ENCODE measurements around the gene PRMT1. TPM values are rescaled to one million over a fixed set of nuclear protein-coding genes. Genes with fewer than 3 reads are reported as not detected.

PRMT1 gene
- total and polyA plus RNA-seq, 2 donors = 101 to 173 TPM

GRCh38 chr19:49700563-49700962 lies 23.5 kb downstream of the PRMT1 start:
- WGBS = 73% methylated on average over 11 of the region's 11 CpGs
- Histone ChIP-seq H3K27ac (ENCODE audit: low read depth in 1 of 2, low read length in 1 of 2) (no peak overlapping the region), H3K36me3 (ENCODE audit: control insufficient read depth in 2 of 2, insufficient read depth in 2 of 2, low read length in 1 of 2) (no peaks in the 10 kb centered on the region), H3K4me1 (ENCODE audit: control insufficient read depth in 2 of 2, insufficient read depth in 2 of 2, low read length in 2 of 2) (no peaks in the 10 kb centered on the region), H3K27me3 (ENCODE audit: control insufficient read depth in 2 of 2, insufficient read depth in 1 of 2, low read length in 1 of 2) (peaks cover 4 to 15% of the 10 kb centered on the region in 2 donors), H3K4me3 (ENCODE audit: low read length in 2 of 2) (no peak overlapping the region), H3K9me3 (ENCODE audit: control insufficient read depth in 2 of 2, insufficient read depth in 1 of 2, low read length in 1 of 2) (no peaks in the 10 kb centered on the region)
- no peak for DNase-seq (ENCODE audit: low read depth in 6 of 9, low spot score in 9 of 9)

GRCh38 chr19:49701271-49701786 lies 24.3 kb downstream of the PRMT1 start:
- Histone ChIP-seq H3K9me3 (ENCODE audit: control insufficient read depth in 2 of 2, insufficient read depth in 1 of 2, low read length in 1 of 2) (no peaks in the 10 kb centered on the region), H3K36me3 (ENCODE audit: control insufficient read depth in 2 of 2, insufficient read depth in 2 of 2, low read length in 1 of 2) (no peaks in the 10 kb centered on the region), H3K4me1 (ENCODE audit: control insufficient read depth in 2 of 2, insufficient read depth in 2 of 2, low read length in 2 of 2) (no peaks in the 10 kb centered on the region), H3K27ac (ENCODE audit: low read depth in 1 of 2, low read length in 1 of 2) (no peak overlapping the region), H3K27me3 (ENCODE audit: control insufficient read depth in 2 of 2, insufficient read depth in 1 of 2, low read length in 1 of 2) (peaks cover 4 to 15% of the 10 kb centered on the region in 2 donors), H3K4me3 (ENCODE audit: low read length in 2 of 2) (no peak overlapping the region)
- WGBS = 48% methylated on average over 40 of the region's 40 CpGs
- no peak for DNase-seq (ENCODE audit: low read depth in 6 of 9, low spot score in 9 of 9)

GRCh38 chr19:49704888-49705642 lies 28.0 kb downstream of the PRMT1 start:
- Histone ChIP-seq H3K36me3 (ENCODE audit: control insufficient read depth in 2 of 2, insufficient read depth in 2 of 2, low read length in 1 of 2) (no peaks in the 10 kb centered on the region), H3K27ac (ENCODE audit: low read depth in 1 of 2, low read length in 1 of 2) (no peak overlapping the region), H3K4me1 (ENCODE audit: control insufficient read depth in 2 of 2, insufficient read depth in 2 of 2, low read length in 2 of 2) (no peaks in the 10 kb centered on the region), H3K27me3 (ENCODE audit: control insufficient read depth in 2 of 2, insufficient read depth in 1 of 2, low read length in 1 of 2) (peaks cover 4 to 15% of the 10 kb centered on the region in 2 donors), H3K4me3 (ENCODE audit: low read length in 2 of 2) (no peak overlapping the region), H3K9me3 (ENCODE audit: control insufficient read depth in 2 of 2, insufficient read depth in 1 of 2, low read length in 1 of 2) (no peaks in the 10 kb centered on the region)
- DNase-seq (ENCODE audit: low read depth in 6 of 9, low spot score in 9 of 9) = no peak
- WGBS = 91% methylated on average over 22 of the region's 22 CpGs

- no peaks in the 10 kb centered on the region for H3K4me1 ChIP-seq (ENCODE audit: control insufficient read depth in 2 of 2, insufficient read depth in 2 of 2, low read length in 2 of 2)
- peaks cover 4 to 7% of the 10 kb centered on the region in 2 donors for H3K27me3 ChIP-seq (ENCODE audit: control insufficient read depth in 2 of 2, insufficient read depth in 1 of 2, low read length in 1 of 2)
- no peak for DNase-seq (ENCODE audit: low read depth in 6 of 9, low spot score in 9 of 9)
- no peaks in the 10 kb centered on the region for H3K36me3 ChIP-seq (ENCODE audit: control insufficient read depth in 2 of 2, insufficient read depth in 2 of 2, low read length in 1 of 2)
- WGBS = 96% methylated on average over 16 of the region's 16 CpGs
- H3K27ac ChIP-seq (ENCODE audit: low read depth in 1 of 2, low read length in 1 of 2) = no peak overlapping the region
- no peak overlapping the region for H3K4me3 ChIP-seq (ENCODE audit: low read length in 2 of 2)
- no peaks in the 10 kb centered on the region for H3K9me3 ChIP-seq (ENCODE audit: control insufficient read depth in 2 of 2, insufficient read depth in 1 of 2, low read length in 1 of 2)
These were observed 28.8 kb downstream of the PRMT1 start for GRCh38 chr19:49705919-49706318.

GRCh38 chr19:49710372-49710951 lies 33.4 kb downstream of the PRMT1 start:
- H3K27ac ChIP-seq (ENCODE audit: low read depth in 1 of 2, low read length in 1 of 2) = no peak overlapping the region
- no peak for DNase-seq (ENCODE audit: low read depth in 6 of 9, low spot score in 9 of 9)
- H3K9me3 ChIP-seq (ENCODE audit: control insufficient read depth in 2 of 2, insufficient read depth in 1 of 2, low read length in 1 of 2) = no peaks in the 10 kb centered on the region
- H3K27me3 ChIP-seq (ENCODE audit: control insufficient read depth in 2 of 2, insufficient read depth in 1 of 2, low read length in 1 of 2) = no peaks in the 10 kb centered on the region
- 96% methylated on average over 20 of the region's 20 CpGs for WGBS
- no peaks in the 10 kb centered on the region for H3K4me1 ChIP-seq (ENCODE audit: control insufficient read depth in 2 of 2, insufficient read depth in 2 of 2, low read length in 2 of 2)
- H3K36me3 ChIP-seq (ENCODE audit: control insufficient read depth in 2 of 2, insufficient read depth in 2 of 2, low read length in 1 of 2) = no peaks in the 10 kb centered on the region
- no peak overlapping the region for H3K4me3 ChIP-seq (ENCODE audit: low read length in 2 of 2)

- no peaks in the 10 kb centered on the region for H3K36me3 ChIP-seq (ENCODE audit: control insufficient read depth in 2 of 2, insufficient read depth in 2 of 2, low read length in 1 of 2)
- H3K27ac ChIP-seq (ENCODE audit: low read depth in 1 of 2, low read length in 1 of 2) = no peak overlapping the region
- no peak for DNase-seq (ENCODE audit: low read depth in 6 of 9, low spot score in 9 of 9)
- 87% methylated on average over 20 of the region's 20 CpGs for WGBS
- no peaks in the 10 kb centered on the region for H3K4me1 ChIP-seq (ENCODE audit: control insufficient read depth in 2 of 2, insufficient read depth in 2 of 2, low read length in 2 of 2)
- H3K4me3 ChIP-seq (ENCODE audit: low read length in 2 of 2) = no peak overlapping the region
- no peaks in the 10 kb centered on the region for H3K9me3 ChIP-seq (ENCODE audit: control insufficient read depth in 2 of 2, insufficient read depth in 1 of 2, low read length in 1 of 2)
- no peaks in the 10 kb centered on the region for H3K27me3 ChIP-seq (ENCODE audit: control insufficient read depth in 2 of 2, insufficient read depth in 1 of 2, low read length in 1 of 2)
These were observed 35.4 kb downstream of the PRMT1 start for GRCh38 chr19:49712397-49712859.

GRCh38 chr19:49713236-49713845 lies 36.3 kb downstream of the PRMT1 start:
- 84% methylated on average over 8 of the region's 8 CpGs for WGBS
- Histone ChIP-seq H3K27ac (ENCODE audit: low read depth in 1 of 2, low read length in 1 of 2) (no peak overlapping the region), H3K4me3 (ENCODE audit: low read length in 2 of 2) (no peak overlapping the region), H3K36me3 (ENCODE audit: control insufficient read depth in 2 of 2, insufficient read depth in 2 of 2, low read length in 1 of 2) (no peaks in the 10 kb centered on the region), H3K4me1 (ENCODE audit: control insufficient read depth in 2 of 2, insufficient read depth in 2 of 2, low read length in 2 of 2) (peaks cover 0 to 2% of the 10 kb centered on the region in 2 donors), H3K27me3 (ENCODE audit: control insufficient read depth in 2 of 2, insufficient read depth in 1 of 2, low read length in 1 of 2) (no peaks in the 10 kb centered on the region), H3K9me3 (ENCODE audit: control insufficient read depth in 2 of 2, insufficient read depth in 1 of 2, low read length in 1 of 2) (no peaks in the 10 kb centered on the region)
- no peak for DNase-seq (ENCODE audit: low read depth in 6 of 9, low spot score in 9 of 9)

- no peak overlapping the region for H3K27ac ChIP-seq (ENCODE audit: low read depth in 1 of 2, low read length in 1 of 2)
- WGBS = 80% methylated on average over 3 of the region's 3 CpGs
- H3K4me1 ChIP-seq (ENCODE audit: control insufficient read depth in 2 of 2, insufficient read depth in 2 of 2, low read length in 2 of 2) = peaks cover 0 to 2% of the 10 kb centered on the region in 2 donors
- no peaks in the 10 kb centered on the region for H3K27me3 ChIP-seq (ENCODE audit: control insufficient read depth in 2 of 2, insufficient read depth in 1 of 2, low read length in 1 of 2)
- no peaks in the 10 kb centered on the region for H3K36me3 ChIP-seq (ENCODE audit: control insufficient read depth in 2 of 2, insufficient read depth in 2 of 2, low read length in 1 of 2)
- H3K9me3 ChIP-seq (ENCODE audit: control insufficient read depth in 2 of 2, insufficient read depth in 1 of 2, low read length in 1 of 2) = no peaks in the 10 kb centered on the region
- DNase-seq (ENCODE audit: low read depth in 6 of 9, low spot score in 9 of 9) = no peak
- no peak overlapping the region for H3K4me3 ChIP-seq (ENCODE audit: low read length in 2 of 2)
These were observed 39.1 kb downstream of the PRMT1 start for GRCh38 chr19:49716154-49716553.

- no peaks in the 10 kb centered on the region for H3K9me3 ChIP-seq (ENCODE audit: control insufficient read depth in 2 of 2, insufficient read depth in 1 of 2, low read length in 1 of 2)
- no peak overlapping the region for H3K4me3 ChIP-seq (ENCODE audit: low read length in 2 of 2)
- WGBS = 91% methylated on average over 8 of the region's 8 CpGs
- H3K27ac ChIP-seq (ENCODE audit: low read depth in 1 of 2, low read length in 1 of 2) = no peak overlapping the region
- no peaks in the 10 kb centered on the region for H3K36me3 ChIP-seq (ENCODE audit: control insufficient read depth in 2 of 2, insufficient read depth in 2 of 2, low read length in 1 of 2)
- peaks cover 0 to 2% of the 10 kb centered on the region in 2 donors for H3K4me1 ChIP-seq (ENCODE audit: control insufficient read depth in 2 of 2, insufficient read depth in 2 of 2, low read length in 2 of 2)
- no peak for DNase-seq (ENCODE audit: low read depth in 6 of 9, low spot score in 9 of 9)
- no peaks in the 10 kb centered on the region for H3K27me3 ChIP-seq (ENCODE audit: control insufficient read depth in 2 of 2, insufficient read depth in 1 of 2, low read length in 1 of 2)
These were observed 41.4 kb downstream of the PRMT1 start for GRCh38 chr19:49718511-49718910.

Measured in thymus (tissue), 11 donors.